ENCODE measurements around the gene CD248. TPM values are rescaled to one million over a fixed set of nuclear protein-coding genes. Genes with fewer than 3 reads are reported as not detected.
"Not testable (repeated sequence)": the region's sequence is repeated elsewhere in the genome, so short reads cannot be mapped to it uniquely, and the experiment has no call there.

Gene CD248
- total and polyA plus RNA-seq, 11 donors = 6.0 to 33.1 (median 11.8) TPM

GRCh38 chr11:66360406-66361073 lies 43.7 kb upstream of the CD248 start:
- H3K27ac ChIP-seq = no peak overlapping the region

DNA sequence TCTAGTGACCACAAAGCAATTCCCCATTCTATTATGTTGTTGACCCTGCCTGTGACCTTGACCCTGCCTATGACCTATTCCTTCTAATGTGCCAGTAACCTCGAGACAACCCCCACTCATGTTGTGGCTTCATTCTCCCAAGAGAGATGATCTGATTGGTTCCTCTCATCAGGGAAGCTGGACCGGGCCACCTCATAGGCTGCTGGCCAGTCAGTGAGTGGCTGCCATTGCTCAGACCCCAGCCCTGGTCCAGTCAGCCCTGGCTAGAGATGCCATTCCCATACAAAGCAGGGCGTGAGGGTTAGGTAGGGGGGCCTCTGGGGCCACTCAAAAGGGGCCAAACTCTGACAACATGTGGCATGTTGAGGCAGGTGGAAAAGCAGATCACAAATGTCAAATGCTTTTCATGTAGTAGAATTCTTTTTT lies 42.8 kb upstream of the CD248 start:
- Histone ChIP-seq H3K36me3 (peaks cover 0 to under 1% (median 0%) of the 10 kb centered on the region in 9 donors), H3K27ac (no peak overlapping the region), H3K4me1 (peaks cover 0 to 13% (median 0%) of the 10 kb centered on the region in 12 donors), H3K27me3 (no peaks in the 10 kb centered on the region), H3K9me3 (no peaks in the 10 kb centered on the region), H3K4me3 (no peak overlapping the region)
- no peak for TF ChIP-seq CTCF (IDR thresholded peaks at IDR 0.05)
- TF ChIP-seq POLR2A (IDR thresholded peaks at IDR 0.05) = no peak
- peak in 2 of 4 donors; percentile 7 to 19 for ATAC-seq
- DNase-seq = no peak
- intact Hi-C loops (cut with DNase I) = no loop called here
- 60 to 70% (median 67%) methylated on average over 3 of the region's 3 CpGs for WGBS, 4 donors

More at GRCh38 chr11:66360406-66361073, 43.7 kb upstream of the CD248 start:
- Histone ChIP-seq H3K4me1 (peaks cover 0 to 13% (median 0%) of the 10 kb centered on the region in 12 donors), H3K36me3 (no peaks in the 10 kb centered on the region), H3K27me3 (no peaks in the 10 kb centered on the region), H3K9me3 (no peaks in the 10 kb centered on the region), H3K4me3 (no peak overlapping the region)
- ATAC-seq (peak in 1 of 4 donors; percentile 2), DNase-seq (peak in 1 of 5 donors; percentile 33)
- 90 to 95% (median 93%) methylated on average over 15 of the region's 15 CpGs for WGBS, 4 donors
- TF ChIP-seq POLR2A (IDR thresholded peaks at IDR 0.05) (no peak), CTCF (IDR thresholded peaks at IDR 0.05) (no peak)
- intact Hi-C loops (cut with DNase I) = no loop called here

GRCh38 chr11:66350560-66351235 lies 33.9 kb upstream of the CD248 start:
- DNase-seq; ATAC-seq; H3K9me3 ChIP-seq; H3K27ac ChIP-seq; intact Hi-C loops (cut with DNase I); H3K4me3 ChIP-seq; H3K27me3 ChIP-seq: not testable (repeated sequence)
- Histone ChIP-seq H3K4me1 (peaks cover 0 to 22% (median 15%) of the 10 kb centered on the region in 12 donors), H3K36me3 (peaks cover 0 to 12% (median 0%) of the 10 kb centered on the region in 9 donors)
- WGBS, 4 donors = 84 to 96% (median 90%) methylated on average over 8 of the region's 8 CpGs

DNA sequence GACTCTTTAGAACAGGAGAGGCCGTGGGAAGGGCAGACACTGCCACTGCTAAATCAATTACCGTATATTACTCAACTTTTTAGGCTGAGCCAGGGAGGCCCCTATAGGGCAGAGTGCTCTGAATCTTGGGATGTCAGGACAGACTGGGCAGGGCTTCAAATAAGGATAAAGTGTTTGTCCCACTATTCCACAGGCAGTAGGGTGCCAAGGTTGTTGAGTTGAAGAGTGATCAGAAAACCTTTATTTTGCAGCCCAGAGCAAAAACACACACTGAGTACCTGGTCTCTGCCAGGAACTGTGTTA lies 32.2 kb upstream of the CD248 start:
- DNase-seq = no peak
- Histone ChIP-seq H3K27ac (no peak overlapping the region), H3K27me3 (no peaks in the 10 kb centered on the region), H3K4me3 (no peak overlapping the region), H3K4me1 (peaks cover 0 to 35% (median 25%) of the 10 kb centered on the region in 12 donors), H3K36me3 (peaks cover 0 to 6% (median 0%) of the 10 kb centered on the region in 9 donors), H3K9me3 (no peaks in the 10 kb centered on the region)
- intact Hi-C loops (cut with DNase I) = loop anchor here in 5 of 10 donors (5.0 to 10.0 kb wide), 3 partner anchors 37 to 484 kb away; partner anchors contain the start of gene MUS81 (in 1 of the 5)
- no peak for ATAC-seq
- TF ChIP-seq CTCF (IDR thresholded peaks at IDR 0.05) = no peak
- TF ChIP-seq POLR2A (IDR thresholded peaks at IDR 0.05) = no peak
- WGBS, 4 donors = 50 to 67% (median 63%) methylated on average over 2 of the region's 2 CpGs

Measured in heart left ventricle (tissue), 16 donors.